HT1080 (cell line): ENCODE results near the gene PPP2R5C. TPM values are rescaled to one million over a fixed set of nuclear protein-coding genes. Genes with fewer than 3 reads are reported as not detected.

ENCODE experiments used
- DNase-seq: peaks from one replicate; pipeline ENCODE4 v3.0.0-alpha.2; 2015; ENCODE audit warnings: low read depth
- total RNA-seq: library from RNA; depleted of rRNA; stranded (reverse); fragments of >200 nt; shearing (Covaris generic); gene quantifications from 2 replicates; pipeline ENCODE4 v1.2.3, GENCODE V29; 2014

PPP2R5C gene
- total RNA-seq, 1 experiment from 2014 or later: 93.2 TPM

DNA sequence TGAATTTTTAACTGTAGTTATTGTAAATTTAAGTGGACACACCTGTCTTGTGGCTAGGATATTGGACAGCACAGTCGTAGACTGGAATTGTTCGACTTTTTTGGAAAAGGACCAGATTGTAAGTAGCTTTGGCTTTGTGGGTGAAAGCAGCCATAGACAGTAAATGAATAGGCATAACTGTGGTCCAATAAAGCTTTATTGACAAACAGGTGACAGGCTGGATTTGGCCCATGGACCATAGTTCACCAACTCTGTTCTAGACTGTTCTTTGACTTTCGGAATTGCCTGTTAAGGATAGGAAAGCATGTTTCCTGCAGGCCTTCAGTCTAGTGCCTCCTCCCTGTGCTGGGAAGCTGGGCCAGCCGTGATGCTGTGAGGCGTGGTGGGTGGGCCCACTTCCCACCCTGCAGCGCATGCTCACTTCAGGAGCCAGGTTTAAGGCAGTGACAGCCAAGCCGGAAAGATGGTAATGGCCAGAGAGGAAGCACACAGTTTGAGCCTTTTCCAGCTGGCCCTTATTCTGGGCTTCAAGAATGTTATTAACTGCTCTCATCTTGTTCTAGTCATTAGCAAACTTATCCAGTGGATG is 51.8 kb downstream of the PPP2R5C start:
- DNase-seq: no peak

DNA sequence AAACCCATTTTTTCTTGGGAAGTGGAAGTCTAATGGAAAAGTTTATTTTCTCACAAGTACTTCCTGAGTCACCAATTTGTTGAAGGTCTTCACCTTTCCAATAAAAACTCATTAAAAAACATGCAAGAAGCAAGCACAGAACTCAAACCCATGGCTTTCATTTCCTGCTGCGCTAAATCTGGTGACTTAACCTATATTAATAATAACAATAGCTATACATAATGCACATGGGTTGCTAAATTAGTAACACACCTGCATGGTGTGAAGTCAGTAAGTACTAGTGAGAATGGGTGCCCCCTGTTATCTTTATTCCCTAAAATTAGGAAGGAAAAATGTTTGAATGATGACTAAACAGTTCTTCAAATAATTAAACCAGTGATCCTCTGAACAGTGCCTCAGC is 52.3 kb downstream of the PPP2R5C start:
- no peak for DNase-seq

DNA sequence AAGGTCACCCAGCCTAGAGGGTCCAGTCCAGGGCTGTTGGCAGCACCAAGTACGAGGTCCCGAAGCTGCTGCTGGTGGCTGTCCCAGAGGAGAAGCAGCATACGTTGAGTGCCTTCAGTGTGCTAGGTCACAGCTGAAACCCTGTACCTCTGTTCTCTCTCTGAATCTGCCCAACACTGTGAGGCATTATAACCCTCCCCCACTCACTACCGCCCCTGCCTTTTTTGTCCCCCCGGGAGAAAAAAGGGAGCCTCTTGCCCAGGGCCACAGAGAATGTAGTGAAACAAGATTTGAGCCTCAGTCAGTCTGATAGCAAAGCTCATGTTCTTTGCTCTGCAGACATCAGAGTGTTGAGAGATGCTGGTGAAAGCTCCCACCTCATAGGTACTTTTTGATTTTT is 53.4 kb downstream of the PPP2R5C start:
- no peak for DNase-seq

DNA sequence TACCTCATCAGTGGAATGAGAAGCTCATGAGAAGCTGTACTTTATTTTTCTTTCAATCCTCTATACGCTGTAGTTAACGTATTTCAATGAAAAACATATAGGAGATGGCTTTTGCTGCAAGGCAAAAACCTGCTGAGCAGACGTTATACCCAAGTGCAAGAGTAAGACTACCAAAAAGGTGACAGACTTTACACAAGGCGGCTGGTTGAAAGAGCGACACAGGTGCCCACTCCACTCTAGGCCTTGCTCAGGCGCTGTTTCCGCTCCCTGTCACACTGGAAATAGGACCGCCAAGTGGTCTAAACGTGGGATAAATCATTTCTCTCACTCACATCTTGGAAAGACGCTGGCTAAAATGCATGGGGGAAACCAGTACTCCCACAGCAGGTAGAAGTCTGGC is 54.5 kb downstream of the PPP2R5C start:
- no peak for DNase-seq

DNA sequence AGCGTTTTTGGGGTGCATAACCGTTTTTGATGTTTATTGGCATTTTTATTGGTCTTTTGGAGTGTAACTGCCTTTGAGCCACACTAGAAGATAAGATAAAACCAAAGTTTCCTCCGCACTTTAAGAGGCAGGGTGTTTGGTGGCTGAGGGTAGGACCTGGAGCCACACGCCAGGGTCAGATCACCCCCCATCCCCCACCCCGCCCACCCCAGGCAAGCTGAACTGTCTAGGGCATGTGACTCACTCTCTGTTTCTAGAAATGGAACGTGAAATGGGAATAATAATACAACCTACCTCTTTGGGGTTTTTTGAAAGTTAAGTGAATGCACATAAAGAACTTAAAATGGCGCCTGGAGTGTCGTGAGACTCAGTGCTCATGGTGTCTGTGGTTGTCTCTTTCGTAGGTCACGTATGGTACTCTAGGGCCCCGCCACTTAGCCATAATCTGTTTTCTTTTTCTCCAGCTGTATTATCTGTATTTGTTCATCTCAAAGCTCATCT is 56.0 kb downstream of the PPP2R5C start:
- DNase-seq: no peak

DNA sequence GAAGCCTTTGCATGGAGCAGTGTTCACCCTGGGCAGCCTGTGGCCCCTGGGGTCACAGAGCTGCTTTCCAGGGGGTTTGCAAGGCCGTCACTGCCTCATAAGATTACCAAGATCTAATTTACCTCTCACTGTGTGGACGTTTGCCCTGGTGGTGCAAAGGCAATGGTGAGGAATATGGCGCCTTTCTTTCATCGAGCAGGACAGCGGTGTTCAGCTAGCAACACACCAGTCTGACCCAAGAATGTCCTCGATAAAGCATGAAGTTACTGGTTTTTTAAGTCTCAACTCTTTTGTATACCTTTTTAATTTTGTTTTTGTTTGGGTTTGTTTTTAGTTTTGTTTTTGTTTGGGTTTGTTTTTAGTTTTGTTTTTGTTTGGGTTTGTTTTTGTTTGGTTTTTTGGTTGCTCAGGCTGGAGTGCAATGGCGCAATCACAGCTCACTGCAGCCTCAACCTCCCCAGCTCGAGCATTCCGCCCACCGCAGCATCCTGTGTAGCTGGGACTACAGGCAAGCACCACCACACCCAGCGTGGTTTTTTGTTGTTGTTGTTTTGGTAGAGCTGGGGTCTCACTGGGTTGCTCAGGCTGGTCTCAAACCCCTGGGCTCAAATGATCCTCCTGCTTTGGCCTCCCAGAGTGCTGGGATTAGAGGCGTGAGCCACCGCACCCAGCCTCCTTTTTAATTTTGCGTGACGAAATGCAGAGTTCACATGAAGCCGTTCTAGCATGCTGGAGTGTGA is 57.9 kb downstream of the PPP2R5C start:
- no peak for DNase-seq

DNA sequence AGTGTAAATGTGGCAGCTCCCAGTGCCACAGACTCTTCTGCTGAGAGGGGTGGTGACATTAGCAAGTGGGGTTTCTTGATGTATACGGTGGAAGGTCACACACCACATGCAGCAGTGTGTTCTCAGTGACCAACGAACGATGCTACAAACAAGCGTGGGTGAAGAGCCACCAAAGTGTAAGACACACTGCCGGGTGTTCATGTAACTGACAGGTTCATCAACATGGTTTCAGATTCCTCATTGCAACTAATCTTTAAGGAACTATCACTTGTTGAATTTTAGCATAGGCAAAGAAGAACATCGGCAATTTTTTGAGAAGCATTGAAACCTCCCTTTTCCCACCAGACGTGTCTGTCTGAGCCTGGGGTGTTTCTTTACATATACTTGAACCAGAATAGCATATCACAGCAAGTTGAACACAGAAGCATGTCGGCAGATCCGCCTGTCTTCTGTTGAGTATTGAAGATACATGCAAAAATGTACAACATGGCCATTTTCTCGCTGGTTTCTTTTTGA is 58.8 kb downstream of the PPP2R5C start:
- DNase-seq: no peak

DNA sequence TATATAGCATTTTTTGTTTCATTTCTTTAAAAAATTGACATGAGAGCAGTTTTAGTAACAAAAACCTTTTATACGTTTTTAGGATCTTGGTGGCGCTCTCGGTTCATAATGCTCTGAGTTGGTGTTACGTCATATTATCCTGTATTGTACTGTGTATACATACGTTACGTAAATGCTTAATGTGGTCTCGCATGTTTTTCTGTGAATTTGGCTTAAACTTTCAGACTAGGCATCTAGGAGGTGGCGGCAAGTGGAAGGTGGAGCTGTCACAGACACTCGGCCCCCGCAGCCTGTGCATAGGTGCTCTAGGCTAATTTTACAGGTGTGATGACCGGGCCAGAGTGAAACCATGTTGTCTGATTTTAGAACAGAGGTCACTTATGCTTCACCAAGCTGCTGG is 60.0 kb downstream of the PPP2R5C start:
- no peak for DNase-seq

DNA sequence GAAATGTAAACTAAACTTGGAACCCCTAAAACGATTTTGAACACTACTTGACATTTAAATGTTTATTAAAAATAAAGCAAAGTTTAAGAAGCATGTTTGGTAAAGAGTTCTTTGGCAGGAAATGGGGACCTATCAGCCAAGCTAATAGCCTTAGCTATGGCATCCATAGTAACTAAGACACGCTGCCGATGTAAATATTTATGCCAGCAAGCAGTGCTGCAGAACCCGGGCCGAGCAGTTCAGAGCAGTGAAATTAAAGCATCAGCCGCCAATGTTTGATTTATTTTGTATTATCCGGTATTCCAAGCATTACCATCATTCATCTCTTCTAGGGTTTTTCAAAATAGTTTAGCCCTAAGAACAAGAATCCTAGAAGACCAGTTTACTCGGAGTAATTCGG is 61.6 kb downstream of the PPP2R5C start:
- DNase-seq: no peak

DNA sequence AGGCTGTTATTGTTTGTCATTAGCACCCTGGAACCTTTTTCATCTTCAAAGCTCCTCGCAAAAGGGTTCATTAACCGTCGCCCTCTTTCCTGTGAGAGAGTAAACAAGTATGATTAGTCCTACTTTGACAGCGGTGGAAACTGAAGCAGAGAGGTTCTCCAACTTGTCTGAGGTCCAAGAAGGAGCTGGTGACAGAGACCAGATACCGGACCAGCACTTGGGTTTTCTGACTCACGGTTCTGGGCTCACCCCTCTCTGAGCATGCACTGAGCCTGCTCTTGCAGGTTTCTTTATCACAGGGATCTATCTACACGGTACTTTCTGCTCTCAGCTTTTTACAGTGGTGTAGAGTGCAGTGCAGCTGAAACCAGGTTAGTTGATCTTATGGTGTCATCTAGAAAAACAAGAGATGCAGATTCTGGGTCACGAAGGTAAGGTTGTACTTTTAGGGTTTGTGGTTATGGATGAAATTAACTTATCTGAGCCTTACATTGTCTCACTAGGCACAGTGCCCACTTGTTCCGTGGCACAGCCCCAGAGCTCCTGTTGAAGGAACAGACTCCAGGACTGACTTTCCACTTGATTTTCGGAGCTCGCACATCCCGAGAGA is 62.1 kb downstream of the PPP2R5C start:
- DNase-seq: no peak

DNA sequence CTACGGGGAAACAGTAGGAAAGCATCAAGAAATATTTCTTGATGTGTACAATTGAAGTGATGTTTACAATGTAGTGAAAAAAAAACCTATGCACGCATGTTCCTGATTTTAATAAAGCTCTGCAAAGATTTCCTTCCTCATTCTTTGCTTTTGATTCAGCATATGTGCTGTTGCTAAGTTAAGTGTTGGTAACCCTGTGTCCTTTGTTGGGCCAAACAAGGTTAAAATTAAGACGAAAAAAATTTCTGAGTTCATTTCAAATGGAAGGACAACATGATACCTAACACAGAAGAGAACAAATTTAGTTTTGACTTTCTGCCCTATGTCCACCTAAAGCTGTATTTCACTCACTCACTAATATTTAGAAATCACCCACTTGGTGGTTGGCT is 62.8 kb downstream of the PPP2R5C start:
- DNase-seq: no peak

DNA sequence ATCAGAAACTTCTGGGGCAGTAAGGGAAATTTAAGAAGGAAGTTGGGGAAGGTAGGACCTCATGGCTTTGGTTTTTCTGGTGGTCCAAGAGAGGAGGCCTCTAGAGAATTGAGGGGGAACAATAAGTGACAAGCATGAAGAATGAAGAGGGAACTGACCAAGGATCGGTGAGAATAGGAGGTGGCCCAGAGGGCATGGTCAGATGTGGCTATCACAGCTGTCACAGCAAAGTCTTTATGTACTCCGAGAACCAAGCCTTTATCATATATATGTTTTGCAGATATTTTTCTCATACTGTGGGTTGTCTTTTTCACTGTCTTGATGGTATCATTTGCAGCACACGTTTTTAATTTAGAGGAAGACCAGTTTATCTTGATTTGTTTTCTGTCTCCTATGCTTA is 64.3 kb downstream of the PPP2R5C start:
- DNase-seq: no peak

DNA sequence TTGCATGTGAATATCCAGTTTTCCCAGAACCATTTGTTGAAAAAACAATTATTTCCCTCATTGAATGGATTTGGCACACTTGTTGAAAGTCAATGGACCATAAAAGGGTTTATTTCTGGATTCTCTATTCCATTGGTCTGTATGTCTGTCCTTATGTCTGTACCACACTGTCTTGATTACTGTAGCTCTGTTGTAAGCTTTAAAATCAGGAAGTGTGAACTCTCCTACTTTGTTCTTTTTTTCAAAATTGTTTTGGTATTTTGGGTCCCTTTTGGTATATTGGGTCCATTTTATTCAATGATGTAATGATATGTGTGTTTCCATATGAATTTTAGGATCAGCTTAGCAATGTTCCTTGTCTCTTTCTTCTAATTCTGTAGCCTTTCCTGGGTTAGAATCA is 64.8 kb downstream of the PPP2R5C start:
- DNase-seq: no peak

DNA sequence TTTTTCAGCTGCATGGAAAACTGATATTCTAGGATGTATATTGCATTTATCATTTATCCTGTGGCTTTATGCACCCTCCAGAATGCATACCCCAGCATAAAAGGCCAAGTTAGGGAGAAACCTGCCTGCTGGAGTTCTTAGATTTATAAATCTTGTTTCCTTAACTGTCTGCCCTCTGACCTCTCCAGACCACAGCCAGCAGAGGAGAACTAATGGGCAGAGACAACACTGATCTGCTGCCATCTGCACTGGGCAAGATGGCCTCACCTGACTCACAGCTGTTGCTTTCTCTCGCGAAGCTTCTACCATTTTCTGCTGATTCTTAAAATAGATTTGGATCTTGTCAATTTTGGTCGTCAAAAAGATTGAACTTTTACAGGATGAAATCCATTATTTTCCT is 65.8 kb downstream of the PPP2R5C start:
- DNase-seq: no peak

DNA sequence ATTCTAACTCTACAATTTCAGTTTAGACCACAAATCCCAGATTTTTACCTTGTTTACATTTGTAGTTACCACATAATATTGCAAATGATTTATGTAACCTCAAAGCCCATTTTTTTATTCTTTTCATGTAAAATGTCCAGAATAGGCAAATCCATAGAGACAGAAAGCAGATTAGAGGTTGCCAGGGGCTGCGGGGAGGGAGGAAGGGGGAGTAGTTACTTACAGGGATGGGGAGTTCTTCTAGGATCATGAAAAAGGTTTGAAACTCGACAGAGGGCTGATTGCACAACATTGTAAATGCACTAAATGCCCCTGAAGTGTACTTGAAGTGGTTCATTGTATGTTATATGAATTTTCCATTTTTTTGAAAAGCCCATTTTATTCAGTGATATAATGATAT is 66.5 kb downstream of the PPP2R5C start:
- no peak for DNase-seq

DNA sequence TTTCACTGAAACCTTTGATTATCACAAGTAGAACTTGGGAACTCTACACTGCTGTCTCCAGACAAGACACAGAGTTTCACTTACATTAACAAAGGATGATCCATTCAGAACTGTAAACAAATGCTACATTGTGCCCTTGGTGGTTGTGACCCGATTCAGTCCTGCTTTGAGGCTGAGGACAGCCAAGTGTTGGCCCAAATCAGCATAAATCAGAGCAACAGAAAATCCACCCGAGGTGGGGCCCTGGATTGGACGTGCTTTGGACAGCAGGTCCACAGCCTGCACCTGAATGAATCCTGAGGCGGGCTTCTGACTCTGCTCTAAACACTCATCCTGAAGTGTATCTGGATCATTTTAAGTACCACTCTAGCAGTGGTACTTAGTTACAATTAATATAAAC is 68.8 kb downstream of the PPP2R5C start:
- no peak for DNase-seq

DNA sequence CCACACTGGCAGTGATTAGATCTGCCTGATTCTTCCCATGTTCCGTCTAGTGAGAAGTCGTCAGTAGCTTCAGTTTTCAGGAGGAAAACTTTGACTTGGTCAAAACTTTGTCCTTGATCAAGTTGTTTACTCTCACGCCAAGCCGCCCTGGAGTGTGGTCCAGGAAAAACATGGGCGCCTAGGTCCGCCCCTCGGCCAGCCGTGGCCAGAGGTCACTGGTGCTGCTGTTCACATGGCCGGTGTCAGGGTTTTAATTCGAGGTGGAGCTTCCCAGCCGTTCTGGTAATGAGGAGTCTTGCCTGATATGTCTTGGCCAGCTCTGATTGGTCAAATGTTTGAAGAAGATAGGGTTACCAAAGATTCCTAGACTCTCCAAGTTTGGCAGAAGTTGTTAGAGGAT is 71.5 kb downstream of the PPP2R5C start:
- no peak for DNase-seq

DNA sequence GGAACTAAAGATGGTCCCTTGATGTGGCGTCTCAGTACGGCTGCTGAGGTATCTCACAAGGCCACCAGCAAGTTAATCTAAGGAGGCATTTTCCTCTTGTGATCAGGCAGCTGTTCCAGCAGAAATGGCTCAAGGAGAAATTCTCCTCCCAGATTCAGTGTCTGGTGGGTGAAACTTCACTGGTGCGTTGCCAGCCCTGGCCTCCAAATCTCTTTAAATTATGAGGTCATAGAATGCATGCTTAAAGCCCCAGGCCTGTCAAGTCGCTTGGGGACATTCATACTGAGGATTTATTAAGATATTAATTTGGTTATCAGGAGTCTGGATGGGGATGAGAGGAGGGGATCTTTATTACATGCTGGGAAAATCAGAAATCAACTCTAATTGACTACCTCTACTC is 72.9 kb downstream of the PPP2R5C start:
- DNase-seq: no peak

DNA sequence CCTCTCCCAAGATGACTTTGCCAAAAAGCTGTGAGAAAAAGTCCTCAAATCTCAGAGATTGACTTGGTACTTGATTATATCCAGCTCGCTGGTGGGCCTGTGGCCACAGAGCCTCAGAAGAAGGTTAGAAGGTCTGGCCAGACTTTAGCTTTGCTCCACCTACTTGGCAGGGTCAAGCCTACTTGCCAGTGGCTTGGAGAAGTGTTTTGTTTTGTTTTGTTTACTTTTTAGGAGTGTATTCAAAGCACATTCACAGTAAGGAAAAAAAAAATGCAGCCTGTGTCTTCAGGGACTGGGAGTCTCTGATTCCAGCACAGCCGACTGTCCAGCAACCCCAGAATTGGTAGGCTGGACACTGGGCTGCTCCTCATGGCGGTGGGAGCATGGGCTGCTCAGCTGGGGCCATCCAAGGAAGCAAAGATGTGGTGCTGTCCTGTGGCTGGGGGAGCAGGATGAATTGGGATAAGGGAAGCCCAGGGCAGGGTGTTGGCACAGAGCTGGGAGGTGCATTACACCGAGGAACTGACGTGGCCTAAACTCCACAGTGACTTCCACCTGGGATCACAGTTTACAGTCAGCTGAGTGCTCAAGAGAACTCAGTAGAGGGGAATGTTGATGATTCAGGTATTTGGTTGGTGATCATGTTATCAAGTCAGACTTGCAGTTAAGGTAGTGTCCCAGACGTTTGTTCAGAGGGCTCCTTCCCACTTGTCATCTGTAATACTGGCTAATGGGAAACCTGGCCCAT is 73.5 kb downstream of the PPP2R5C start:
- no peak for DNase-seq

DNA sequence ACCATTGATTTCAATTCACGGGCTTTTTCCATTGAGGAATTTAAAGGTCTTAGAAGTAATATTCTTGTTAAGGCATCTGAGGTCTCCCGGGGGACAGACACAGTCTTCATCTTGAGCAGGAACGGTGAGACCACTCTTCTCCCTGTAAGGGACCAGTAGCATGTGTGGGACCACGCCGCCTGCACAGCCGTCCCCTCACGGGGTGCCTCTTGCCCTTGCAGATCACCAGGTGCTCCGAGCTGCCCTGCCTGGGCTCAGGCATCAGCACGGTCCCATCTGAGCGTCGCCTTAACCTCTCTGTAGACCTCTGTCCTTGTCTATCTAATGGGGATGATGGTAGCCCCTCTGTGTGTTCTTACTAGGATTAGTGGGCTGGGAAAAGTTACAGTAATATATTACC is 74.1 kb downstream of the PPP2R5C start:
- no peak for DNase-seq

DNA sequence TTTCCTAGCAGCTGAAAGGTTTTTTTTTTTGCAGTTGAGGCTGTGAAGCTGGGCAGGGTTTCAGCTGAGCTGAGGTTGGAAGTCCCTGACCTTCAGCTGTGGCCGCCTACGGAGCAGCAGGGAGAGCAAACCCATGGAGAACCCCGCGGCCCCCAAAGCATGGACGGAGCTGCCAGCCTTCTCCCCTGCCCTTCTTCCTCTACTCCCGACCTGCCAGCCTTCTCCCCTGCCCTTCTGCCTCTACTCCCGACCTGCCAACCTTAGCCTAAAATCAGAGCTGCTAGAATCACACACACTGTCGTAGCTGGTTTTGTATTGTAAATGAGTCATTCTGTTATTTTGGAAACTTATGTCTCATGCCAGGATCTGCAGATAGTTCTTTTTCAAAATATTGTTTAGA is 74.6 kb downstream of the PPP2R5C start:
- no peak for DNase-seq

DNA sequence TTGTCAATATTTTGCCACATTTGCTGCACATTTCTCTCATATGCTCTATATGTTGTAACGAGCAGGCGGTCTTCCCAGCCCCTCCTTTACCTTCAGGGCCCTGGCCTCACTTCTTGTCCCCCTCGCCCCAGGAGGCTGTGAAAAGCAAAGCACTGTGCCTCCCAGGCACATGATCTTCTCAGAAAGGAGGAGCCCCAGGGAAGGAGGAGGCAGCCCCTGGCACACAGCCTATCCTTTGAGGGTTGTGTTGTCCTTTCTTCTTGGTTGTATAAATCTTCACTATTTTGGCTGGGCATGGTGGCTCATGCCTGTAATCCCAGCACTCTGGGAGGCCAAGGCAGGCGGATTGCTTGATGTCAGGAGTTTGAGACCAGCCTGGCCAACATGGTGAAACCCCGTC is 77.0 kb downstream of the PPP2R5C start:
- DNase-seq: no peak
